ENCODE results near the gene SYNM.

Gene SYNM

GRCh38 chr15:99167640-99168039 lies 62.8 kb downstream of the SYNM start:
- H3K36me3 ChIP-seq (ENCODE audit: control insufficient read depth, insufficient read depth, low read length) = no peaks in the 10 kb centered on the region

GRCh38 chr15:99168601-99169580 lies 64.0 kb downstream of the SYNM start:
- Histone ChIP-seq H3K36me3 (ENCODE audit: control insufficient read depth, insufficient read depth, low read length) (no peaks in the 10 kb centered on the region), H3K4me1 (ENCODE audit: control insufficient read depth, insufficient read depth, low read length) (no peaks in the 10 kb centered on the region), H3K27ac (ENCODE audit: insufficient read depth, low read depth, low read length, poor library complexity, severe bottlenecking) (no peak overlapping the region), H3K4me3 (ENCODE audit: insufficient read depth, low read depth, low read length) (no peak overlapping the region), H3K27me3 (ENCODE audit: control insufficient read depth, insufficient read depth, low read length, poor library complexity, severe bottlenecking) (no peaks in the 10 kb centered on the region), H3K9me3 (ENCODE audit: control insufficient read depth, low read length) (no peaks in the 10 kb centered on the region)
- WGBS, 2 experiments = 93 to 96% methylated on average over 5 of the region's 5 CpGs

More at GRCh38 chr15:99167640-99168039, 62.8 kb downstream of the SYNM start:
- Histone ChIP-seq H3K4me1 (ENCODE audit: control insufficient read depth, insufficient read depth, low read length) (no peaks in the 10 kb centered on the region), H3K4me3 (ENCODE audit: insufficient read depth, low read depth, low read length) (no peak overlapping the region), H3K27ac (ENCODE audit: insufficient read depth, low read depth, low read length, poor library complexity, severe bottlenecking) (no peak overlapping the region), H3K9me3 (ENCODE audit: control insufficient read depth, low read length) (no peaks in the 10 kb centered on the region), H3K27me3 (ENCODE audit: control insufficient read depth, insufficient read depth, low read length, poor library complexity, severe bottlenecking) (no peaks in the 10 kb centered on the region)
- 94 to 95% methylated on average over 6 of the region's 6 CpGs for WGBS, 2 experiments

- 94 to 97% methylated on average over 10 of the region's 10 CpGs for WGBS, 2 experiments
- H3K9me3 ChIP-seq (ENCODE audit: control insufficient read depth, low read length) = no peaks in the 10 kb centered on the region
- H3K27ac ChIP-seq (ENCODE audit: insufficient read depth, low read depth, low read length, poor library complexity, severe bottlenecking) = no peak overlapping the region
- no peaks in the 10 kb centered on the region for H3K27me3 ChIP-seq (ENCODE audit: control insufficient read depth, insufficient read depth, low read length, poor library complexity, severe bottlenecking)
- H3K4me3 ChIP-seq (ENCODE audit: insufficient read depth, low read depth, low read length) = no peak overlapping the region
- H3K36me3 ChIP-seq (ENCODE audit: control insufficient read depth, insufficient read depth, low read length) = no peaks in the 10 kb centered on the region
- H3K4me1 ChIP-seq (ENCODE audit: control insufficient read depth, insufficient read depth, low read length) = no peaks in the 10 kb centered on the region
These were observed 65.0 kb downstream of the SYNM start for GRCh38 chr15:99169769-99170311.

- no peaks in the 10 kb centered on the region for H3K27me3 ChIP-seq (ENCODE audit: control insufficient read depth, insufficient read depth, low read length, poor library complexity, severe bottlenecking)
- no peaks in the 10 kb centered on the region for H3K4me1 ChIP-seq (ENCODE audit: control insufficient read depth, insufficient read depth, low read length)
- 85 to 86% methylated on average over 7 of the region's 7 CpGs for WGBS, 2 experiments
- no peak overlapping the region for H3K27ac ChIP-seq (ENCODE audit: insufficient read depth, low read depth, low read length, poor library complexity, severe bottlenecking)
- no peak overlapping the region for H3K4me3 ChIP-seq (ENCODE audit: insufficient read depth, low read depth, low read length)
- H3K36me3 ChIP-seq (ENCODE audit: control insufficient read depth, insufficient read depth, low read length) = no peaks in the 10 kb centered on the region
- no peaks in the 10 kb centered on the region for H3K9me3 ChIP-seq (ENCODE audit: control insufficient read depth, low read length)
These were observed 65.7 kb downstream of the SYNM start for GRCh38 chr15:99170476-99171065.

GRCh38 chr15:99172171-99172570 lies 67.3 kb downstream of the SYNM start:
- WGBS, 2 experiments = 95 to 96% methylated on average over 4 of the region's 4 CpGs

GRCh38 chr15:99172989-99173388 lies 68.1 kb downstream of the SYNM start:
- Histone ChIP-seq H3K4me3 (ENCODE audit: insufficient read depth, low read depth, low read length) (no peak overlapping the region), H3K4me1 (ENCODE audit: control insufficient read depth, insufficient read depth, low read length) (no peaks in the 10 kb centered on the region), H3K9me3 (ENCODE audit: control insufficient read depth, low read length) (no peaks in the 10 kb centered on the region), H3K36me3 (ENCODE audit: control insufficient read depth, insufficient read depth, low read length) (no peaks in the 10 kb centered on the region), H3K27me3 (ENCODE audit: control insufficient read depth, insufficient read depth, low read length, poor library complexity, severe bottlenecking) (no peaks in the 10 kb centered on the region), H3K27ac (ENCODE audit: insufficient read depth, low read depth, low read length, poor library complexity, severe bottlenecking) (no peak overlapping the region)
- 89 to 90% methylated on average over 3 of the region's 3 CpGs for WGBS, 2 experiments

More at GRCh38 chr15:99172171-99172570, 67.3 kb downstream of the SYNM start:
- no peaks in the 10 kb centered on the region for H3K27me3 ChIP-seq (ENCODE audit: control insufficient read depth, insufficient read depth, low read length, poor library complexity, severe bottlenecking)
- no peak overlapping the region for H3K4me3 ChIP-seq (ENCODE audit: insufficient read depth, low read depth, low read length)
- H3K36me3 ChIP-seq (ENCODE audit: control insufficient read depth, insufficient read depth, low read length) = no peaks in the 10 kb centered on the region
- H3K4me1 ChIP-seq (ENCODE audit: control insufficient read depth, insufficient read depth, low read length) = no peaks in the 10 kb centered on the region
- no peak overlapping the region for H3K27ac ChIP-seq (ENCODE audit: insufficient read depth, low read depth, low read length, poor library complexity, severe bottlenecking)
- no peaks in the 10 kb centered on the region for H3K9me3 ChIP-seq (ENCODE audit: control insufficient read depth, low read length)

GRCh38 chr15:99174567-99175395 lies 69.9 kb downstream of the SYNM start:
- H3K4me3 ChIP-seq (ENCODE audit: insufficient read depth, low read depth, low read length) = no peak overlapping the region
- H3K27me3 ChIP-seq (ENCODE audit: control insufficient read depth, insufficient read depth, low read length, poor library complexity, severe bottlenecking) = no peaks in the 10 kb centered on the region
- H3K27ac ChIP-seq (ENCODE audit: insufficient read depth, low read depth, low read length, poor library complexity, severe bottlenecking) = no peak overlapping the region

GRCh38 chr15:99176757-99177156 lies 71.9 kb downstream of the SYNM start:
- no peak overlapping the region for H3K27ac ChIP-seq (ENCODE audit: insufficient read depth, low read depth, low read length, poor library complexity, severe bottlenecking)
- no peaks in the 10 kb centered on the region for H3K36me3 ChIP-seq (ENCODE audit: control insufficient read depth, insufficient read depth, low read length)
- H3K27me3 ChIP-seq (ENCODE audit: control insufficient read depth, insufficient read depth, low read length, poor library complexity, severe bottlenecking) = no peaks in the 10 kb centered on the region
- 94 to 97% methylated on average over 2 of the region's 2 CpGs for WGBS, 2 experiments
- H3K9me3 ChIP-seq (ENCODE audit: control insufficient read depth, low read length) = no peaks in the 10 kb centered on the region
- H3K4me3 ChIP-seq (ENCODE audit: insufficient read depth, low read depth, low read length) = no peak overlapping the region
- H3K4me1 ChIP-seq (ENCODE audit: control insufficient read depth, insufficient read depth, low read length) = peaks cover 3% of the 10 kb centered on the region

More at GRCh38 chr15:99174567-99175395, 69.9 kb downstream of the SYNM start:
- 90 to 92% methylated on average over 15 of the region's 15 CpGs for WGBS, 2 experiments
- no peaks in the 10 kb centered on the region for H3K4me1 ChIP-seq (ENCODE audit: control insufficient read depth, insufficient read depth, low read length)
- no peaks in the 10 kb centered on the region for H3K36me3 ChIP-seq (ENCODE audit: control insufficient read depth, insufficient read depth, low read length)
- H3K9me3 ChIP-seq (ENCODE audit: control insufficient read depth, low read length) = no peaks in the 10 kb centered on the region

- no peaks in the 10 kb centered on the region for H3K27me3 ChIP-seq (ENCODE audit: control insufficient read depth, insufficient read depth, low read length, poor library complexity, severe bottlenecking)
- H3K4me1 ChIP-seq (ENCODE audit: control insufficient read depth, insufficient read depth, low read length) = peaks cover 3% of the 10 kb centered on the region
- WGBS, 2 experiments = 94 to 99% methylated on average over 2 of the region's 2 CpGs
- no peaks in the 10 kb centered on the region for H3K9me3 ChIP-seq (ENCODE audit: control insufficient read depth, low read length)
- H3K27ac ChIP-seq (ENCODE audit: insufficient read depth, low read depth, low read length, poor library complexity, severe bottlenecking) = no peak overlapping the region
- H3K36me3 ChIP-seq (ENCODE audit: control insufficient read depth, insufficient read depth, low read length) = no peaks in the 10 kb centered on the region
- no peak overlapping the region for H3K4me3 ChIP-seq (ENCODE audit: insufficient read depth, low read depth, low read length)
These were observed 72.8 kb downstream of the SYNM start for GRCh38 chr15:99177679-99178078.

Measured in ectodermal cell (in vitro differentiated cells).